GM21825 (cell line): Measurements from ENCODE around the gene MRPL24.

Experiments used
- ATAC-seq: cut with Tn5 transposase; IDR thresholded peaks from one replicate; pipeline ENCODE4 v1.9.1; 2021; ENCODE audit warnings: mild to moderate bottlenecking, moderate library complexity; ENCODE audit not compliant: unreplicated experiment

Gene MRPL24

DNA sequence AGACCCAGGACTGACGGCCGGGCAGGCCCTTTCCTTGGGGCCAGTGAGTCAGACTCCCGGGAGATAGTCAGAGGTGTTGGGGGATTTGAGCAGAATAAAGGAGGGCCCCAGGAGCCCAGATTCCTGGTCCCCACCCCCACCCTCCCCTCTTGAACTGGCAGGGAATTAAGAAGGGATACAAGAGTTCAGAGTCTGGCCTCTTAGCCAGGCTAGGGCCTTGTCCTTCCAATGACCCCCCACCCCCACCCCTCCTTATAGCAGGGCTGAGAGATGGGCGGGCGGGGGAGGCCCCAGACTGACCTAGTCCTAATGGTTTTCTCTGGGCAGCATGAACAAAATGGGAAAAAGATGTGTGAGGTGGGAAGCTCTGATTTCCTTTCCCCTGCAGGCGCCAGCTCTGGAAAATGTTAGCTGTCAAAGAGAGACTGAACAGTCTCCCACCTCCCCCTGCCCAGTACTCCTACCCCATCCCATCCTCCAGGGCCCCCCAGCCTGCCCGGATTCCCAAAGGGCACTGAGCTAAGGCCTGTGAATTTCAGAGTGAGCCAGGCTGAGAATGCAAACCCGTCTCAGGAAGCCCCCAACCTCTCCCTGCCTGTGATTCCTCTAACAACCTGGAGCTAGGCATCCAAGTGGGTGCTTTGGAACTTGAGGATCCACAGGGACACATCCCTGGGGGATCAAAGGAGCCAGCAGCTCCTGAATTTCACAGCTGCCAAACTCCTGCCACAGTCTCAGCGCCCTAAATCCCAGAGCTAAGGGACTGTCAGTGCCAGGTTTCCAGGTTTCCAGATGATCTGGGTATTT is 29.7 kb downstream of the MRPL24 start:
- no peak for ATAC-seq

DNA sequence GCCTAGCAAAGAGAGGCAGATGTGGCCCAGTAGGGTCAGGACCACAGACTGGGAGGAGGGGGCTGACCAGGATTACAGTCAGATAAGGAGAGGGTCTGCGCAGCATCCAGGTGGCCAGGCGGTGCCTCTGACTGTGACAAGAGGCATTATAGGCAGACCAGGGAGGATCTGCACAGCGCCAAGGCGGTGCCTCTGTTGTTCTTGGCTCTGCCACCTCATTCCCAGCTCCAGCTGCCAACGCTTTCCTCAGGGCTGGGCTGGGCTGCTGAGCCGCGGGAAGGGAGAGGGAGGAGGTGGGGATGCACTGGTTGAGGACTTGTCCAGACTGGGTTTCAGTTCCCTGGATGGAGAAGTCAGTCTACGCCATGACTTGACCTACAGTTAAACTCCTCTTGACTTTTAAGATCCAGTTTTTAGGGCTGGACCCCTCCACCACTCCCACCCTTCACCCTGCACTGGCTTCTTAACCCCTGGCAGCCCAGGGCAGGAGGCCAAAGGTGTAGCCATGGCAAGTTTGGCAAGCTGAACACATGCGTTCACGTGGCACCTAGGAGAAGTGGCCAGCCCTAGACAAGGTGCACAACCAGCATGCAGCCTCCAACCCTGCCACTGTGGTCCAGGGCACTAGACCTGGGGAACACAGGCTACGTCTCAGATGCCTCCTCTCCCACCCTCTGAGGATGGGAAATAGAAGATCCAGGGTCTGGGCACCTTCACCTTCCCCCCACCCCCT is 31.0 kb downstream of the MRPL24 start:
- no peak for ATAC-seq

DNA sequence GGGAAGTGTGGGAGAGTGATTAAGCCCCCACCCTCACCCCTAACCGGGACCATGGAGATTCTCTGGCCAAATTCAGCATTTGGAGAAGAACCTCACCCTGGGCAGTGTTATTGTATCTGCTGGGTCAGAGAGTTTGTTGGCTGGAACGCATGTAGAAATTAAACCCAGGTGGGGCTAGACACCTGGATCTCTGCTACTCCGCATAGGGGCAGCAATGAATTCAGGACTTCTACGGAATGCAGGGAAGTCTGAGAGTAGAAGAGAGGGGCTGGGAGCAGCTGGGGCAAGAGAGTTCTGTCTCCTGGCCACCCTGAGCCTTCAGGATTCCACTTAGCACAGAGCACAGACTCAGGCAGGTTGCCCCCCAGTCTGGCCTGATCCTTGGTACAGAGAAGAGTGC is 31.9 kb downstream of the MRPL24 start:
- no peak for ATAC-seq

DNA sequence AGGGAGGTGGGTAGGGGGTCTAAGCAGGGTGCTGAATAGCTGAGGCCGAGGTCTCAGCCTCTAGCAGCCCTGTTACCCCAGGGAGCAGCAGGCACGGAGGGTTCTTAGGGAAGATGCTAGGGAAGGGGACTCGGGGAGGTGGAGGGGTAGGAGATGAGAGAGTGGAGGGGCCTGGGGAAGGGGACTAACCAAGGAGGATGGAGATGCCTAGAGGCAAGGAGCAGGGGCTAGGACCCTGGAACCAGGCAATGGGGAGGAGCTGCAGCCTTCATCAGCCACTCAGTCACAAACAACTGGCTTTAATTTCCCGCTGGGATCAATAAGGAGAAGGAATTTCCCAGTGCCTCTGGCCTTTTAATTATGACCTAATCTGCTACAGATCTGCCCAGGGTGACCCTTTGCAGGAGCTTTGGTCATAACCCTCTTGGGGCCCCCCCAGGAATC is 32.6 kb downstream of the MRPL24 start:
- ATAC-seq: no peak

DNA sequence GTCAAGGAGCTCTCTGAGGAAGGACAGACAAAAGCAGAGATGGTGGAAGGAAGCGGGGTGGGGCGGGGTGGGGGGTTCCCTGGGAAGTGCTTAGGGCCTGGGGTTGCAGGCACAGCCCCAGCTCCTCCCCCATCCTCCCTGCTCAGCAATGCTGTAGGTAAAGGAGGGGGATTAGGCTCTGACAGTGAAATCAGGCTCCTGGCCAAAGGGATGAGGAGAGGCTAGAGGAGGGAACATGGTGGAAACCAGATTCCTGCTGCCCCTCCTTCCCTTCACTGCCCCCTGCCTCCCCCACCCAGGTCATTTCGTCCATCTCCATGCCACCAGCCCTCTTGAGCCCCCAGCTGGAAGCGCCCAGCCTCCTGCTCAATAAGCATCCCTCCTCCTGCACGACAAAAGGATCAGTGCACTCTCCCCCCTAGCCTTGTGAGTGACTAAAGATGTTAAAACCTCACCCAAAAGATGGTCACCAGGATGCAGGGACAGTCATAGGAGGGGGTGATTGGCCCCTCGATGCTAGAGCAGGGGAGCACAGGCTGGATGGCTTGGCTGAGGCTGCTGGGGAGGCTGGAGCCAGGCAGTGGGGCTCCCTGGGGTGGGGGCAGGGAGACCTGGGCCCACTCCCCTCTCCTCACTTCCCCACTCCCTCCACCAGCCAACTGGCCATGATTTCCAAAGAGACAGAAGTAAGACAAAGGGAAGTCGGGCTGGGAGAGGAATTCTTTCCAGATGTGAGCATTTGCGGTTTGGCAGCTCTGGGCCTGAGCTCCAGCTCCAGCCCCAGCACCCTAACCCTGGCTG is 33.3 kb downstream of the MRPL24 start:
- ATAC-seq: no peak

DNA sequence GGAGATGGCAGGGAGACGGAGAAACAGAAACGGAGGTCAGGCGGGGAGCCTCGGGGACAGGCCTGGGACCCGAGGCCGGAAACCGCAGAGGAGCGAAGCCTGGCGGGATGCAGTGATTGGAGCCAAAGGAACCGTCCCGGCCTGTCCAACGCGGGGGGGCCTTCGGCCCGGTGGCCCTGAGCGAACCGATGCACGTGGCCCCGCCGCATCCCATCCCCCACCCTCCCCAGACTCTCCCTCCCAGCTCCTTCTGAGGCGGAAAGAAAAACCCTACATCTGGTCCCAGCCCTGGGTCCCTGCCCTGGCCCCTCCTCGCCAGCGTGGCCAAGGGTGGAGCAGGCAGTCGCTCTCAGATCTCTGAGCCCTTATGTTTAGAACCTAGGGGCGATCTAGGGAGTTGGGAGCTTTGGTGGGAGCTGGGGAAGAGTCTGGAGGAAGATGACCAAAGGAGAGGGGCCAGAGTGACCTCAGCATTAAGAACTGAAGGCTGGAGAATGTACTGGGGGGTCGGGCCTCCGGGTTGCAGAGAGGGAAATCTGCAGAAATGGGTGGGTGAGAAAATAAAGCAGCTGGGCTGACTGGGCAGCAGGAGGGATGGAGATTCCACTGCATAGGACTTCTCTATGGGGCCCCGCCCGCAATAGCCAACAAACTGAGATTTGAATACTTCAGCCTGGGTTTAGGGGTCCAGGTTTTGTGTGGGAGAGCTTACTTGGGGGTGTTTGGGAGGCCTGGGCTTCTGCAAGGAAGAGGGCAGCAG is 34.1 kb downstream of the MRPL24 start:
- no peak for ATAC-seq

DNA sequence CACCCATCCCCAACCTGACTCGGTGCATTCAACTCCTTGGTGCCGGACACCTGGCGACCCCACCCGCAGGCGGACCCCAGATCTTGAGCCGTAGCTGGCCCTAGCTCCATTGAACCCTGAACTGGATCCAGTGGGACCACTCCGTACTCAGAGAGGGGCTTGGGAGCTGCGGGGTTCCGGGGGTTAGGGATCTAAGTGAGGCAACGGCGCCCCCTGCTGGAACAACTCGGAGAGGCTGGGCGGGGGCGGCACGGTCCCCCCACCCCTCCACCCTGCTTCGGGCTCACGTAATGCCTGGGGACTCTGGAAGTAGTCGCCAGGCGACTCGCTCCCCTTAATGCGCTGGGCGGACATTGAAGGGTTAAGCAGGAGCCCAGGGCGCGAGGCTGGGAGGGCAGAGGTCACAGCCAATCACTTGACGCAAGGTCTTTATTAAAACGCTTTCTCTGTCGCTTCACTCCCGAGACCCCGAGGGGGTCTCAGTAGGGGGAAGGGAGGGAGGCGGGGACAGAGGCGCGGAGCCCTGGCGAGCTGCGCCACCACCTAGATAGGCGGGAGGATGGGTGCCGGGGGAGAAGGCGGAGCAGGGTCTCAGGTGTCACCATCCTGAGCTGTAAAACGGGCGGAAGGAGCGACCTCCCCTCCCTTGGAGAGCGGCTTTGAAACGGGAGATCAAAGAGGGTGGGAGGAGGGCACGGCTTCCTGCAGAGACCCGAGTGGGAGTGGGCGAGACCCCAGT is 34.8 kb downstream of the MRPL24 start:
- no peak for ATAC-seq

DNA sequence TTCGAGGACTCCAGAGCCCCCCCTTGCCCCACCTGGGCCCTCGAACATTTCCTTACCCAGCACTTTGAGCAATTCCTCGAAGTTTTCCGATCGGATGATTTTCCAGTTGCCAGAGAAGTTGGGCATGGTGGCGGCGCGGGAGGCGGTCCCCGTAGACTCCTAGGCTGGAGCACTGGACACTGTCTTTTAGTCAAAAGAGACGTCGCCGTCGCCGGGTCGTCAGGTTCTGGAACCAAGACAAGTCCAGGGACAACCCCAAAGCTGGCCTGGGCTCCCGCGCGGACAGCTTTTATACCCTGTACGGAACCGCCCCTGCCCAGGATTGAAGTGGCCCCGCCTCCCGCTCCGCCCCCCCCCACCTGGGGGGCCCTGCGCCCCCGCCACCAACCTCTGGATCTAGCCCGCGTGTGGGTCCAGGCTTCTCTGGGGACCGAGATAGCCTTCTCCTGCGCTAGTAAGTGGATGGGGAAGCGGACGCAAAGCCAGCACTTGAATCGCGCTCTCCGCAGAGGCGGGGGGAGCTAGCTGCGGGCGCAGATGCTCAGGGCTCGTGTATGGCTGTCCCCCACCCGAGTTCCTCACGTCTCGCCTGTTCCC is 35.5 kb downstream of the MRPL24 start, which contains the start of gene CRABP2:
Gene CRABP2 (minus strand): TSS at position 263 of the 597 bp plus-strand sequence. CDS start 137 bp downstream, at position 126.
- no peak for ATAC-seq

DNA sequence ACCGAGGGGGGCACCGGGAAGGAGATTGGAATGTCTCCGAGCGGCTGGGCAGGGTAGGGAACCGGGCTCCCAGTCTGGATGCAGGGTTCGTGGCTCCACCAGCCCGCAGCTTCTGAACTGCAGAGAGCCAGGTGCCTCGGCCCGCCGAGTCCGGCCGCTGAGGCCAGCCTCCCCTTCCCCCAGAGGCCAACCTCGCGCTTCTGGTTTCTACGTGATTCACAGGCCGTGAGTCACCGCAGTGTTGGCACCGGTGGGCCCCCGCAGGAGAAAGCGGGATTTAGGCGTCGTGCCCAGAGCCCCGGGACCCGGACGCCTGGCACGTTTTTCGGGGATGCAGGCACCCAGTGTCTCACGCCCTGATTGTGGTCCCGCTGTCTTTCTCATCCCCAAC is 36.0 kb downstream of the MRPL24 start:
- no peak for ATAC-seq

DNA sequence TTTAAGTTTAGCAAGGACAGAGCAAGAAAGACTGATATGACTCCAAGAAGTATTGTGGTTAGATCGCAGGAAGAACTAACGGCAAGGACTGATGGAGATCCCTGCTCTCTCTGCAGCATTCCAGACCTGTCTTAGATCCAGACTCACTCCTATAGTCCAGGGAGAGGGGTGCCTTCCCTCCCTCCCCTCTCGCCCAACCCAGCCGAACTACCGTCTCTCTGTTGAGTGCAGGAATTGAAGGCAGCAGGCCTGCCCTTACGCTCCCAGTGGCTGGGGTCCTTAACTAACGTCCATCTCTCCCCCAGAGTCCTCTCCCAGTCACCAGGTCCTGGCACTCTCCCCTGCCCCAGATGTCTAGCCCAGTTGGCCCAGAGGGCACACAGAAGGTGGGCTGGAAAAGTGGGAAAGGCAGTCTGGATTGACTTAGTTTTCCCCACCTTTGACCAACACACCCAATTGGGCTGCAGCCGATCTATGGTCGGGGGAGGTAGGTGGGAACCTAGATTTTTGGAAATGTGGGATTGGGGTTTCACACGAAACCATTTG is 36.6 kb downstream of the MRPL24 start:
- ATAC-seq: no peak

DNA sequence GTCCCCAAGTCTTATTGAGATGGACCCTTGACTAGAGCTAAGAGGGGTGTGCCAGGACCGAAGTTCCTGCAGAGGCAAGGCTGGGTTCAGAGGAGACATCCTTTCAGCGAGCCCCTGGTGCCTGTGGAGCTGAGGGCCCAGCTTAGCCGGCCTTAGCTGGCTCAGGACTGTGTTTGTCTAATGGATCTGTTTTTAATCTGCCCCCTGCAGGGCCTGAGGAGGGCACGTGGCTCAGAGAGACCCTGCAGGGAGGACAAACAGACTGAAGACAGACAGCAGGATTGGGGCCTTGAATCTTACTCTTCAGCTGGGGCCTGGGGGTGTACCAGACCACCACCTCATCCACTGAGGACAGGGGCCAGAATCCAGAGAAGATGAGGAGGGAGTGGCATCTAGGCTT is 37.1 kb downstream of the MRPL24 start:
- no peak for ATAC-seq

DNA sequence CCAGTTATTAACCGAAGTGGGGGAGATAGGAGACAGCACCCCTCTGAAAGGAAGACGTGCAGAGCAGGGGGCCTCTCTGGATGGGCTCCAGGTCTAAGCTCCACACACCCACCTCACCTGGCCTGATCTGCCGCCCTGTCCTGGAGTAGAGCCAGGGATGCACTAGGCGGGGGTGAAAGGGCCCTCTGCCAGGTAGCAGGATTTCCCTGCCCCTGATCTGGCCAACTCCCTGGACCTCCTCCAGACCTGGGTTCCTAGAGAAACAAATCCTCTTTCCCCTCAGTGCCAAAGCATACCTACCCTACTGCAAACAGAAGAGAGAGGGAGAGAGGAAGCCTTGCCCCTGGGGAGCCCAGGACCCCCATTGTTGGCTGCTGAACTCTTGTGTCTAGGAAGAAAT is 37.6 kb downstream of the MRPL24 start:
- no peak for ATAC-seq

DNA sequence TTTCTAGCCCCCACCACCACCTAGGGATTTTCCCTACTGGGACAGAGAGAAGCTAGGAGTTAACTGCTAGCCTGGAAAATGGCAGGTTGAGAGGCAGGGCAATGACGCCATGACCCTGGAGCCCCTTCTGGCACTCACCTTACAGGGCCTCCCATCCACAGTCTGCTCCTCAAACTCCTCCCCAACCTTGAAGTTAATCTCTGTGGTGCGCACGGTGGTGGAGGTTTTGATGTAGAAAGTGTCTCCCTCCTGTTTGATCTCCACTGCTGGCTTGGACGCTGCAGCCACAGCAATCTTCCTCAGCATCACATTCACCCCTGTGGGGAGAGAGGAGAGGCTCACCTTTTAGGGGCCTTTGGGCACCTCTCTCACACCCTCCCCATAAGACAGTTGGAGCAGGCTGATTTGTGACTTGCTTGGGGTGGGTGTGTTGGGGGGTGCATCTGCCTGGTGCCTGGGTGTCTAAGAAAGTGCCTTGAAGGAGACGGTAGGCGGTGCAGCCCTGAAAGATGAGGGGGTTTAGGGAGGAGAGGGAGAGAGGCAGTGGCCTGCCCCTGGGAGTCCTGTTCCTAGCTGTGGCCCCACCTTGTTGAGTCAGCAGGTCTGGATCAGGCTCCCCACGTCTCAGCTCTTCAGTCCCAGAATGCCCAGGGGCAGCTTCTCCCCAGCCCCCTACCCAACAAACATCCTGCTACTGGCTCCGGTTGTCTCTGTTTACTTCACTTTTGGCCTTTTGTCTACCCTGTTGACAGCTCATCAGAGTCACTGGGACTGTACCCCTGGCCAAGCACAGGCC is 40.0 kb downstream of the MRPL24 start:
- ATAC-seq: no peak

DNA sequence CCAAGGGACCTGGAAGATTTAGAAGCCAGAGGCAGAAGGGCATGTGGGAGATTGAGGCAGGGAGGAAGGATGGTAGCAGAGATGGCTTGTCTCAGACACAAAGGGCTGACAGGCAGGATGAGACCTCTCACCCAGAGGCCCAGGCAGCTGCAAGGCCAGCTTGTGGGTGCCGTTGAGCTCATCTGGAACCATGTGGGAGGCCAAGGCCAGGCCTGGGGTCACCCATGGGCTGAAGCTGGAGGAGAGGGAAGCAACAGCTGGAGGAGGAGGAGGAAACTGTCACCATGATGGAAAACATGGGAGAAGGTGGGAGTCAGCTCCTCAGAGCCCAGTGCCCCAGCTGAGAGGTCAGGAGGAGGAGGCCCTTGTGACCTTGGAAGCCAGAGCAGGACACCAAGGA is 41.9 kb downstream of the MRPL24 start:
- ATAC-seq: no peak

DNA sequence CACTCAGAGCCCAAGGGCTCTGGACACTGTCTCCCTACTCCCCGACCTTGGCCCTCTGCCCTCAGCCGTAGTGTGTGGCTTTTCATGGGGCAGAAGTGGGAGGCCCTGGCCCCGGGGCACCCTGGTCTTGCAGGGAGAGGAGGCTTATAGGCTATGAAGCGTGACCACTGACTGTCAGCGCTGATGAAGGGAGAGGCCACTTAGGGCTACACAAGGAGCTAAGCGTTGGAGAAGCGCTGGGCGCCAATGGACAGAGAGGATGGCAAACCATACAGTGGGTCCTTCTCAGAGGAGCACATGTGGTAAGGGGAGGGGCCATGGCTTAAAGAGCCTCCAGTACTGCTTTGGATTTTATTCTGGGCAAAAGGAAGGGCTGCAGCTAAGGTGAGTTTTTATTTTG is 43.4 kb downstream of the MRPL24 start:
- ATAC-seq: no peak

DNA sequence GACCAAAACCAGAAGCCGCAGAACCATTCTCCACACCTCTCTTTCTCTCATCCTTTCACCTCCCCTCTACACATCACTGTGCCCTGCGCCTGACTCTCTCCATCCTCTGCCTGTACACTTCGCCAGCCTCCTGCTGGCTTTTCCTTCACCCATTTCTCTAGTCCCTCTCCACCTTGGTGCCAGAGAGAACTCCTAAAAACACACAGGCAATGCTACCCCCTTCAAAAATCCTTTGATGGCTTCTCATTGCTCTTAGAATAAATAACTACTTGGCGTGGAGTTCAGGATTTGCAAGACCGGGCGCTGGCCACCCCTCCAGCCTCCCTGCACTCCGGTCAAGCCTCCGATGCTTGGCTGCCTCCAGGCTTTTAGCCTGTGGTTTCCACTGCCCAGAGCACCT is 44.1 kb downstream of the MRPL24 start:
- no peak for ATAC-seq

DNA sequence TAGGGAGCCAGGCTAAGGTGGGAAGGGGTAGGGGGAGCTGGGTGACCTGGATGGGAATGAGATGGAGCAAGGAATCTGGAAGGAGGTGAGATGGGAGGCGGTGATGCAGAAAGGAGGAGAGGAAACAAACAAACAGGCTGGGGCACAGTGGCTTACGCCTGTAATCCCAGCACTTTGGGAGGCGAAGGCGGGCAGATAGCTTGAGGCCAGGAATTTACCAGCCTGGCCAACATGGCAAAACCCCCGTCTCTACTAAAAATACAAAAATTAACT is 46.3 kb downstream of the MRPL24 start:
- ATAC-seq: no peak

DNA sequence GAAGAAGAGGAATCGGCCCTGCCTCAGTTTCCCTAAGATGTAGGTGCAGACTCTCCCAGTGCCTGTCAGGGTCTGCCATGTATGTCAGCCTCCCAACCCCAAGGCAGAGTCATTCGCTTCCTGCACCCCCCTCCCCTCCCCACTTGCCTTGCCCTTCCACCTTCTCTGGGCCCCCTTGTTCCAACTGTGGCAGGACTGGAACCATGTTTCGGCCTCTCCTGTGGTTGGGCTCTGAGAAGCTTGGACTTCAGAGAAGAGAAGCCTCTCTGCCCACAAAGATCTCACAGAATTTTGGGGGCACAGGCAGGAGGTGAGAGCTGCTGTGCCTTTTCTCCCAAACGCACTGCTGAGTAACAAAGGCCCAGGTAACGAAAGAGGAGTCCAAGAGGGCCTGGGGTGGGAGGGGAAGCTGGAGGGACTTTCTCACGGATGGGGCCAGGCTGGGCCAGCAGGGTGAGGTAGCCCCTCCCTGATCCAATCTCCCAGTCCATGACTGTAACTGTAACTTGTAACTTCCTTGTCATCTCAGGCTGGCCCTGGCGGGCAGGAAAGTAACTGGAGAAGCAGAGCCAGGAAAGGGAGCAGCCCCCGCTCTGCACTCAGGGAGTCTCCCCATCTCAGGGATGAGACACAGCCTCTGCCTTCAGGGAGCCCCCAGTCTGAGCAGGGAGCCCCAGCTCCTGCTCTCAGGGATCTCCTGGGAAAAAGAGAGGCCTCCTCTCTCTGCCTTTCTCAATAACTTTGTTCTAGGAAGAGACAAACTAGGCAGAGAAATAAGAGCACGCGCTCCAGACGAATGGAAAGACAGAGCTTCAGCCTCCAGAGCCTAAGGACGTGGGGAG is 46.8 kb downstream of the MRPL24 start:
- no peak for ATAC-seq
